Fibroblast of lung (primary cell): Measurements from ENCODE around the gene NR1D1.

Experiments used
- EZH2 ChIP-seq: IDR thresholded peaks from 2 replicates; pipeline ENCODE4 v1.5.1; 2012; ENCODE audit warnings: low read length, control low read depth, mild to moderate bottlenecking; ENCODE audit errors: missing control alignments
- TF ChIP-seq, protein P1 (sequence below), 2 donors: IDR thresholded peaks in 1 of 2; conservative IDR thresholded peaks in 1 of 2; 1 replicate in 1 of 2; 2 replicates in 1 of 2; pipeline ENCODE4 v1.5.1; 2011 to 2012; ENCODE audit warnings: low read length in 2 of 2, control low read depth in 1 of 2, inconsistent platforms in 1 of 2, low read depth in 1 of 2, mild to moderate bottlenecking in 1 of 2

DNA sequence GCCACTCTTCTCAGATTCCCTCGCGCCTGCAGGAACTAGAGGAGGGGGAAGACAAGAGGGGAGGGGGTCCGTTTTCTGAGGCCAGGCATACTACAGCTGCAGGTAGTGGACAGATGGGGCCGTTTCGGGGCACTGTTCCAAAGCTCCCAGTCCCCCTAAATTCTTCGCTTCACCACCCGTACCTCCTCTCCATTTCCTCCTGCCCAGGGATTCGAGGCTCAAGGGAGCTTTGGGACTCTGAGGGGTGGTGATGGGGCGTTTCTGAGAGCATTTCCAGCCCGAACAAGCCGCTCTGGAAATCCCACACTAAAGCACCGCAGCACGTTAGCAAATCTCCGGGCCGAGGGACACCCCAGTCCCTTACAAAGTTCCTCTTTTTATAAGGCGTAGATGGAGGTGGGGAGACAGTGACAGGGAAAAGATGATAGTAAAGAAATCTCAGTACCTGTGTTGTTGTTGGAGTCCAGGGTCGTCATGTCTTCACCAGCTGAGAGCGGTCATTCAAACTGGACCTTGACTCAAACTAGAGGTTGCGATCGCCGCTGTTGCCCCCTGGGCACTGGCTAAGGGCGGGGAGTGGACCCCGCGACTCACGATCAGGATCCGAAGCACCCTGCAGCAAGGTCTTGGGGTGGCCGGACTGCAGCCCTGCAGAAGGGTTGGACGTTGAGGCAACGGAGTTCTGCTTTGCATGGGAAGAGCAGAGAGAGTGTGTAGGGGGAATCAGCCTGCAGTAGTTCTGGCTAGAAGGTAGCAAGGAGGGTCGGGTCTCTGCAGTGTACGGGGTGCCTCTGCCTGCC, 570 bp downstream of the NR1D1 start:
- TF ChIP-seq, protein P1, sequence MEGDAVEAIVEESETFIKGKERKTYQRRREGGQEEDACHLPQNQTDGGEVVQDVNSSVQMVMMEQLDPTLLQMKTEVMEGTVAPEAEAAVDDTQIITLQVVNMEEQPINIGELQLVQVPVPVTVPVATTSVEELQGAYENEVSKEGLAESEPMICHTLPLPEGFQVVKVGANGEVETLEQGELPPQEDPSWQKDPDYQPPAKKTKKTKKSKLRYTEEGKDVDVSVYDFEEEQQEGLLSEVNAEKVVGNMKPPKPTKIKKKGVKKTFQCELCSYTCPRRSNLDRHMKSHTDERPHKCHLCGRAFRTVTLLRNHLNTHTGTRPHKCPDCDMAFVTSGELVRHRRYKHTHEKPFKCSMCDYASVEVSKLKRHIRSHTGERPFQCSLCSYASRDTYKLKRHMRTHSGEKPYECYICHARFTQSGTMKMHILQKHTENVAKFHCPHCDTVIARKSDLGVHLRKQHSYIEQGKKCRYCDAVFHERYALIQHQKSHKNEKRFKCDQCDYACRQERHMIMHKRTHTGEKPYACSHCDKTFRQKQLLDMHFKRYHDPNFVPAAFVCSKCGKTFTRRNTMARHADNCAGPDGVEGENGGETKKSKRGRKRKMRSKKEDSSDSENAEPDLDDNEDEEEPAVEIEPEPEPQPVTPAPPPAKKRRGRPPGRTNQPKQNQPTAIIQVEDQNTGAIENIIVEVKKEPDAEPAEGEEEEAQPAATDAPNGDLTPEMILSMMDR (conservative IDR thresholded peaks at IDR 0.05 in 1 of 2, IDR thresholded peaks at IDR 0.05 in 1 of 2; ENCODE audit: low read depth in 1 of 2, low read length in 2 of 2) = no peak
- no peak for TF ChIP-seq EZH2
